22Rv1 (cell line): ENCODE results near the gene SSU72.

Experiments
- ZFX ChIP-seq: fragments of 450-650 bp; IDR thresholded peaks from 2 replicates; pipeline ENCODE4 v1.6.1; 2017; ENCODE audit warnings: antibody characterized with exemption, borderline replicate concordance
- TF ChIP-seq, protein P1 (sequence below): fragments of 450-650 bp; IDR thresholded peaks from 2 replicates; pipeline ENCODE4 v1.5.1; 2017; ENCODE audit warnings: mild to moderate bottlenecking

DNA sequence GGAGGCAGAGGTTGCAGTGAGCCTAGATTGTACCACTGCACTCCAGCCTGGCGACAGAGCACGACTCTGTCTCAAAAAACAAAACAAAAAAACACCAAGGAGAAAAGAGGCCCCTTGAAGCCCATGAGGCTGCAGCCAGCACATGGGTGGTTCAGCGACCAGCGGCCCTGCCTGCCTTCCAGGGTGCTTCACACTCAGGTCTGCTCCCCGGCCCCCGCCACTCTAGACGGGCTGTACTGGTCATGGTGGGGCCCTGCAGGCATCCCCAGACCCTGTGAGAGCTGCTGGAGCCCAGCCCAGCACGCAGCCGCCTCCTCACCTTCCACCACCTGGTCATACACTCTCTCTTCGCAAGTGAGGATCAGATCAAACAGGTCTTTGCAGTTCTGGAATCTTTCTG, 30.1 kb downstream of the SSU72 start:
- TF ChIP-seq, protein P1, sequence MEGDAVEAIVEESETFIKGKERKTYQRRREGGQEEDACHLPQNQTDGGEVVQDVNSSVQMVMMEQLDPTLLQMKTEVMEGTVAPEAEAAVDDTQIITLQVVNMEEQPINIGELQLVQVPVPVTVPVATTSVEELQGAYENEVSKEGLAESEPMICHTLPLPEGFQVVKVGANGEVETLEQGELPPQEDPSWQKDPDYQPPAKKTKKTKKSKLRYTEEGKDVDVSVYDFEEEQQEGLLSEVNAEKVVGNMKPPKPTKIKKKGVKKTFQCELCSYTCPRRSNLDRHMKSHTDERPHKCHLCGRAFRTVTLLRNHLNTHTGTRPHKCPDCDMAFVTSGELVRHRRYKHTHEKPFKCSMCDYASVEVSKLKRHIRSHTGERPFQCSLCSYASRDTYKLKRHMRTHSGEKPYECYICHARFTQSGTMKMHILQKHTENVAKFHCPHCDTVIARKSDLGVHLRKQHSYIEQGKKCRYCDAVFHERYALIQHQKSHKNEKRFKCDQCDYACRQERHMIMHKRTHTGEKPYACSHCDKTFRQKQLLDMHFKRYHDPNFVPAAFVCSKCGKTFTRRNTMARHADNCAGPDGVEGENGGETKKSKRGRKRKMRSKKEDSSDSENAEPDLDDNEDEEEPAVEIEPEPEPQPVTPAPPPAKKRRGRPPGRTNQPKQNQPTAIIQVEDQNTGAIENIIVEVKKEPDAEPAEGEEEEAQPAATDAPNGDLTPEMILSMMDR: no peak
- TF ChIP-seq ZFX: no peak
